Hepatic stellate cell (primary cell): ENCODE measurements around the gene SNTG2.
"Not testable (repeated sequence)": the region's sequence is repeated elsewhere in the genome, so short reads cannot be mapped to it uniquely, and the experiment has no call there.

Experiments used
- DNase-seq: peaks from one replicate; pipeline ENCODE4 v3.0.0; 2011; ENCODE audit warnings: low spot score

Gene SNTG2

GRCh38 chr2:1192121-1192520 is 241.5 kb downstream of the SNTG2 start:
- DNase-seq, result no peak

DNA sequence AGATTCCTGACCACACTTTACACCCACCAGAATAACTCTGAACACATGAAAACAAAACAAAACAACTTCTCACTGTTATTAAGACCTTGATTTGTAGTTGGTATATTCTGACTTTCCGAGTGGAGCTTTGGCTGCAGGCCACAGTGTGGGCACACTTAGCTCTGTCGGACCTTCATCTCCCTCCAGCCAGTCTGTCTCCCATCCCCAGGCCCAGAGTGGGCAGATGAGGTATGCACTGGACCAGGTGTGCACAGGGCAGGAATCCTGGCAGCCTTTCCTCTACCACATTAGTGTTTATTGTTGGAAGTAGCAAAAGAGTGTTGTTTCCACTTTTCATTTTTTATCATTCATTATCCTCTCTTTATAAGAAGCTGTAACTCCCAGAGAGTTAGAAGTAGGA is 243.2 kb downstream of the SNTG2 start:
- no peak for DNase-seq

DNA sequence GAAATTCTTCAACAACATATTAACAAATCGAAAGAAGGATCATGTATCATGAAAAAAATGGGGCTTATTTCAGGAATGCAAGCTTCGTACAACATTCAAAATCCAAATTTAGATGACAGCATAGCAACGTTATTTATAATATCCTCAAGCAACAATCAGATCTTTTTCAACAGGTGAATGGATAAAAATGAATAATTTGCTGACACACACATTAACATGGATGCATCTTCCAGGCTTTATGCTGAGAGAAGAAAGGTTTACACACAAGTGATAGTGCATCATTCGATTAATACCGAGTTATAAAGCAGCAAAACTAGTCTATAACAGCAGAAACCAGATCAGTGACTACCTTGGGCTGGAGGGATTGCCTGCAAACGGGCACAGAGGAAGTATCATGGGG is 253.1 kb downstream of the SNTG2 start:
- DNase-seq, result no peak

- no peak for DNase-seq
These were observed 255.2 kb downstream of the SNTG2 start for GRCh38 chr2:1205853-1206252.

- DNase-seq, result no peak
These were observed 257.4 kb downstream of the SNTG2 start for GRCh38 chr2:1207962-1208510.

GRCh38 chr2:1208522-1208921 is 257.9 kb downstream of the SNTG2 start:
- DNase-seq, result no peak

- no peak for DNase-seq
These were observed 258.6 kb downstream of the SNTG2 start for GRCh38 chr2:1209246-1209645.

GRCh38 chr2:1209761-1210160 is 259.1 kb downstream of the SNTG2 start:
- no peak for DNase-seq

DNA sequence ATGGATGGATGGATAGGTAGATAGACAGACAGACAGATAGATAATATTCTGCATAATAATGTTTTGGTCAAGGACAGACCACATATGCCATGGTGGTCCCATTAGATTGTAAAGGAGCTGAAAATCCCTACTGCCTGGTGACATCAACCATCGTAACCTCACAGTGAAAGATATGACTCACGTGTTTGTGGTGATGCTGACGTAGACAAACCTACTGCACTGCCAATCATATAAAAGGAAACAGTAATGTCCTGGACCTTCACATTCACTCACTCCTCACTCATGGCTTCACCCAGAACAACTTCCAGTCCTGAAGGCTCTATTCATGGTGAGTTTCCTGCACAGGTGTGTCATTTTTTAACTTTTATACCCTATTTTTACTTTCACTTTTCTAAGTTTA is 259.7 kb downstream of the SNTG2 start:
- no peak for DNase-seq

- DNase-seq, result no peak
These were observed 269.4 kb downstream of the SNTG2 start for GRCh38 chr2:1219901-1220573.

GRCh38 chr2:1222056-1222455 is 271.4 kb downstream of the SNTG2 start:
- no peak for DNase-seq

- no peak for DNase-seq
These were observed 273.1 kb downstream of the SNTG2 start for GRCh38 chr2:1223791-1224190.

- DNase-seq, result no peak
These were observed 274.3 kb downstream of the SNTG2 start for GRCh38 chr2:1224901-1225300.

- DNase-seq, result no peak
These were observed 276.1 kb downstream of the SNTG2 start for GRCh38 chr2:1226766-1227165.

GRCh38 chr2:1227274-1227900 is 276.7 kb downstream of the SNTG2 start:
- no peak for DNase-seq

GRCh38 chr2:1229596-1229995 is 278.9 kb downstream of the SNTG2 start:
- DNase-seq, result not testable (repeated sequence)

GRCh38 chr2:1230155-1230893 is 279.7 kb downstream of the SNTG2 start:
- no peak for DNase-seq

GRCh38 chr2:1231466-1232063 is 280.9 kb downstream of the SNTG2 start:
- DNase-seq, result no peak

DNA sequence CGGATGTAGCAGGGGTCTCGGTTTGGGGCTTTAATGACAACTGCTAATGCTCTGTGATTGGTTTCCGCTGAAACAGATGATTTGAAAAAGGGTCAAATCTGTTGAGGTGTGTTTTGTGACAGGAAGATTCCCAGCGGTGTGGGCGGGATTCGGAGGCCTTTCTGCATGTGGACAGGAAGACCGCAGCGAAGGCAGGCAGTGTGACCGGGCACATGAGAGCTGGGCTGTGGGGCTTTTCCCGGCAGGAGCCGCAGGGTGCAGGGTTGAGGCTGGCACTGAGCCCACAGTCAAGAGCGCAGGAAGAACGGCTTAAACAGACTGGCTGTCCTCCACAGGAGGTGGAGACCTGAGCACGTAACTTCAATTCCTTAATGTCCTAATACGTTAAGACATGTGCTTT is 282.6 kb downstream of the SNTG2 start:
- DNase-seq, result no peak

DNA sequence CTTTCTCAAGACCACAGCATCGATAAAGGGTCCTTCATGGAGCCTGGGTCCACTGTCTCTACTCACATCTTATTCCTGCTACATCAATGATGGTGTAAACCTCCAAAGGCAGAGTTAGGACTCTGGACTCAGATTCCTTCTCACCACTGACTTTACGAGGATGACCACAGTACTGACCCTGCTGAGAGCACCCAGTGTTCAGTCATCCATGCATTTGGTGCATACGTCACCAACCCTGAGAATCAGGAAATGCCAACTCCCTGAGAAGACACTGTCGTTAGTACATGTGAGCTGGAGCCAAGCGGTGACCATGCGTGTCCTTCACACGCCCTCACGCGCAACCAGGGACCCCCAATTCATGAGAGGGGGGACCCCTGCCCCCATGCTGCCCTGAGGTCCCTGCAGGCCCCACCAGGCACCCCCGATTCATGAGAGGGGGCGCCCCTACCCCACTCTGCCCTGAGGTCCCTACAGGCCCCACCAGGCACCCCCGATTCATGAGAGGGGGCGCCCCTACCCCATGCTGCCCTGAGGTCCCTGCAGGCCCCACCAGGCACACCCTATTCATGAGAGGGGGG is 284.2 kb downstream of the SNTG2 start:
- no peak for DNase-seq

DNA sequence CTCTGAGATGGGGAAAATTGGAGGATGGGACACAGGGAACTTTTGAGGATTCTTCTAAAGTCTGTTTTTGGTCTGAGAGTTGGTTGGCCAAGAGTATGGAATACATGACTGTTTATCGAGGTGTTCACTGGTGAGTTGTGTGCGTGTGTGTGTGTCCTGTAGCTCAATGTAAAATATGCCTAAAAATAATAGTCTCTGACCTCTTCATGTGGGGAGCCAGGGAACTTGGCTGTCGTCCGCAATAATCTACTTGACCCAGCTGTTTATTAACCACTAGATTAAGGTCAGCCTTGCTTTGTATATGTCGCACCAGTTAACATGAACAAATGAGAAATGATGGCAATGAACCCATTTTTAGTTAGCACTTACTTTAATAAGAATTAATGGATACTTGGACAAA is 285.2 kb downstream of the SNTG2 start:
- DNase-seq, result no peak

- DNase-seq, result no peak
These were observed 286.0 kb downstream of the SNTG2 start for GRCh38 chr2:1236606-1237005.
